Subcutaneous adipose tissue (tissue), 4 donors: ENCODE results near the gene PAX3. TPM values are rescaled to one million over a fixed set of nuclear protein-coding genes. Genes with fewer than 3 reads are reported as not detected.

Experiments
- CTCF ChIP-seq: fragments of 450-650 bp; IDR thresholded peaks from one replicate; pipeline ENCODE4 v1.5.1; 2016; ENCODE audit warnings: low read depth, mild to moderate bottlenecking, control low read depth, antibody characterized with exemption, moderate library complexity
- total RNA-seq, 4 donors: library from RNA; depleted of rRNA; stranded (reverse); fragments of >200 nt; gene quantifications; one replicate each; pipeline ENCODE4 v1.1.0, GENCODE V29; 2016

Gene PAX3
- total RNA-seq, 4 donors from 2014 or later: 0.51 TPM; not detected in 3

- TF ChIP-seq CTCF: no peak
Observed at GRCh38 chr2:222257645-222258044, 41.2 kb downstream of the PAX3 start.

GRCh38 chr2:222256250-222256649, 42.5 kb downstream of the PAX3 start:
- TF ChIP-seq CTCF: no peak

GRCh38 chr2:222255090-222255489, 43.7 kb downstream of the PAX3 start:
- TF ChIP-seq CTCF: no peak

GRCh38 chr2:222250313-222250712, 48.5 kb downstream of the PAX3 start:
- no peak for TF ChIP-seq CTCF

- no peak for TF ChIP-seq CTCF
Observed at GRCh38 chr2:222249444-222249843, 49.4 kb downstream of the PAX3 start.

- TF ChIP-seq CTCF: no peak
Observed at GRCh38 chr2:222248818-222249217, 50.0 kb downstream of the PAX3 start.

GRCh38 chr2:222248256-222248655, 50.5 kb downstream of the PAX3 start:
- TF ChIP-seq CTCF: no peak
